Hematopoietic multipotent progenitor cell (in vitro differentiated cells): Measurements from ENCODE around the gene QTRT2. TPM values are rescaled to one million over a fixed set of nuclear protein-coding genes. Genes with fewer than 3 reads are reported as not detected.

Experiments
- DNase-seq, 3 donors: peaks; one replicate each; pipeline ENCODE4 v3.0.0-alpha.2; 2011 to 2015; ENCODE audit warnings: low read depth in 2 of 3, low spot score in 2 of 3
- total RNA-seq: library from RNA; depleted of rRNA; stranded (reverse); fragments of >200 nt; gene quantifications from one replicate; pipeline ENCODE4 v1.2.3, GENCODE V29; 2012

QTRT2 gene
- total RNA-seq, 1 donor, result 10.8 TPM

- DNase-seq, result no peak
Observed at GRCh38 chr3:114119776-114120175, 63.2 kb downstream of the QTRT2 start.

DNA sequence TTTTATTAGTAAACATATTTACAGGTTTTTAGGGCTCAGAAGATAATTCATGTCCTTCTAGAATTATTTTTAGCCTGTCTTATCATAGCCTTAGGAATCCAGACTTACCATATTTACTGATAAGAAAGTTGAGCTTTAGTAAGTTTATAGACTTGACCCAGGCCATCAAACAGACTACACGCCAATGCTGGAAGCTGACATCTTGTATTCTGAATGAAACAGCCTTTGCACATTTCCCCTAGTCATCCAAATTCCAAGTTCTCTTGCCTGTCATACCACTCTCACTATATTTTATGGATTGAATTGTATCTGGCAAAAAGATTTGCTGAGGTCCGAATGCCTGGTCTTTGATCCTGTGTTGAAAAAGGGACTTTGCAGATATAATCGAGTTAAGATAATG, 63.7 kb downstream of the QTRT2 start:
- no peak for DNase-seq

GRCh38 chr3:114122027-114122709, 65.6 kb downstream of the QTRT2 start:
- no peak for DNase-seq

- DNase-seq, result no peak
Observed at GRCh38 chr3:114126461-114126860, 69.9 kb downstream of the QTRT2 start.

- no peak for DNase-seq
Observed at GRCh38 chr3:114127517-114127916, 71.0 kb downstream of the QTRT2 start.

- DNase-seq, result no peak
Observed at GRCh38 chr3:114128231-114128630, 71.7 kb downstream of the QTRT2 start.

GRCh38 chr3:114128826-114129225, 72.3 kb downstream of the QTRT2 start:
- DNase-seq, result no peak

- no peak for DNase-seq
Observed at GRCh38 chr3:114132500-114132899, 76.0 kb downstream of the QTRT2 start.

- DNase-seq, result no peak
Observed at GRCh38 chr3:114133947-114134346, 77.4 kb downstream of the QTRT2 start.

Other genes with a start within 250 kb of the QTRT2 start
- 2.4 TPM for gene GRAMD1C, start 217.9 kb upstream of the QTRT2 start, total RNA-seq
- gene ZDHHC23, start 108.7 kb upstream of the QTRT2 start, total RNA-seq, result 11.0 TPM
- 2.2 TPM for gene CCDC191, start 211 bp upstream of the QTRT2 start, total RNA-seq
- not detected for gene DRD3, start 122.3 kb downstream of the QTRT2 start, total RNA-seq
- gene ZNF80, start 180.8 kb downstream of the QTRT2 start, total RNA-seq, result not detected
- not detected for gene TIGIT, start 237.3 kb downstream of the QTRT2 start, total RNA-seq